ENCODE data around the gene TPSB2.

GRCh38 chr16:1257561-1258224 is 27.7 kb upstream of the TPSB2 start:
- TF ChIP-seq EZH2phosphoT487 (IDR thresholded peaks at IDR 0.05; ENCODE audit: insufficient read depth, low read depth) (no peak), EZH2 (IDR thresholded peaks at IDR 0.05; ENCODE audit: insufficient read depth, poor library complexity, severe bottlenecking) (no peak)

Measured in GM23248 (cell line).